Karpas-422 (cell line): Measurements from ENCODE around the gene SPOUT1. TPM values are rescaled to one million over a fixed set of nuclear protein-coding genes. Genes with fewer than 3 reads are reported as not detected.
"Not testable (repeated sequence)": the region's sequence is repeated elsewhere in the genome, so short reads cannot be mapped to it uniquely, and the experiment has no call there.

ENCODE experiments used
- DNase-seq: peaks from one replicate; pipeline ENCODE4 v3.0.0-alpha.2; 2015
- H2AFZ ChIP-seq: fragments of 200-600 bp; sonication (generic); 2 replicates; pipeline ENCODE4 v1.6.1; 2014; ENCODE audit warnings: antibody characterized with exemption, low read length, mixed read lengths
- H3K27ac ChIP-seq: fragments of 200-600 bp; sonication (generic); 2 replicates; pipeline ENCODE4 v1.5.1; 2014; ENCODE audit warnings: mild to moderate bottlenecking, low read length, moderate library complexity
- H3K27me3 ChIP-seq: fragments of 200-600 bp; sonication (generic); 2 replicates; pipeline ENCODE4 v1.6.1; 2014; ENCODE audit warnings: low read length, mixed read lengths
- H3K36me3 ChIP-seq: fragments of 200-600 bp; sonication (generic); 2 replicates; pipeline ENCODE4 v1.6.1; 2014; ENCODE audit warnings: low read length, mixed read lengths; ENCODE audit not compliant: insufficient read depth
- H3K4me1 ChIP-seq: fragments of 200-600 bp; sonication (generic); 2 replicates; pipeline ENCODE4 v1.6.1; 2014; ENCODE audit warnings: mild to moderate bottlenecking, low read length, mixed read lengths
- H3K4me2 ChIP-seq: fragments of 200-600 bp; sonication (generic); 2 replicates; pipeline ENCODE4 v1.6.1; 2014; ENCODE audit warnings: low read length, low read depth, mild to moderate bottlenecking; ENCODE audit not compliant: poor library complexity, severe bottlenecking
- H3K4me3 ChIP-seq: fragments of 200-600 bp; sonication (generic); 2 replicates; pipeline ENCODE4 v1.5.1; 2014; ENCODE audit warnings: mild to moderate bottlenecking, antibody characterized with exemption, low read length, mixed read lengths
- H3K79me2 ChIP-seq: fragments of 200-600 bp; sonication (generic); 2 replicates; pipeline ENCODE4 v1.6.1; 2014; ENCODE audit warnings: mild to moderate bottlenecking, low read length, mixed read lengths
- H3K9ac ChIP-seq: fragments of 200-600 bp; sonication (generic); 2 replicates; pipeline ENCODE4 v1.6.0; 2014; ENCODE audit warnings: low read length
- H3K9me2 ChIP-seq: fragments of 200-600 bp; sonication (generic), shearing (Covaris generic); replicated peaks from 2 replicates; pipeline ENCODE4 v1.6.0; 2014; ENCODE audit warnings: mild to moderate bottlenecking, low read length, moderate library complexity; ENCODE audit not compliant: insufficient read depth
- H3K9me3 ChIP-seq: fragments of 300-700, 200-600 bp; sonication (generic); 2 replicates; pipeline ENCODE4 v1.6.1; 2014; ENCODE audit warnings: low read length, mixed read lengths
- H4K20me1 ChIP-seq: fragments of 200-600 bp; sonication (generic); 2 replicates; pipeline ENCODE4 v1.6.1; 2014; ENCODE audit warnings: mild to moderate bottlenecking, antibody characterized with exemption, low read length, low read depth; ENCODE audit not compliant: insufficient read depth
- total RNA-seq: library from RNA; depleted of rRNA; stranded (reverse); fragments of >200 nt; shearing (Covaris generic); gene quantifications from 2 replicates; pipeline ENCODE4 v1.2.3, GENCODE V29; 2014; ENCODE audit warnings: low replicate concordance

Gene SPOUT1
- total RNA-seq, 1 experiment from 2014 or later, result 28.6 TPM

GRCh38 chr9:128809831-128810230 lies 19.8 kb downstream of the SPOUT1 start:
- Histone ChIP-seq H3K79me2 (no peaks in the 10 kb centered on the region), H3K36me3 (peaks cover 8% of the 10 kb centered on the region), H3K4me1 (no peaks in the 10 kb centered on the region), H3K9ac (no peak overlapping the region), H3K4me2 (no peak overlapping the region), H3K27ac (no peak overlapping the region), H3K9me3 (no peaks in the 10 kb centered on the region), H3K9me2 (no peaks in the 10 kb centered on the region), H3K4me3 (no peak overlapping the region), H3K27me3 (no peaks in the 10 kb centered on the region), H4K20me1 (no peaks in the 10 kb centered on the region), H2AFZ (no peak overlapping the region)
- DNase-seq, result no peak

DNA sequence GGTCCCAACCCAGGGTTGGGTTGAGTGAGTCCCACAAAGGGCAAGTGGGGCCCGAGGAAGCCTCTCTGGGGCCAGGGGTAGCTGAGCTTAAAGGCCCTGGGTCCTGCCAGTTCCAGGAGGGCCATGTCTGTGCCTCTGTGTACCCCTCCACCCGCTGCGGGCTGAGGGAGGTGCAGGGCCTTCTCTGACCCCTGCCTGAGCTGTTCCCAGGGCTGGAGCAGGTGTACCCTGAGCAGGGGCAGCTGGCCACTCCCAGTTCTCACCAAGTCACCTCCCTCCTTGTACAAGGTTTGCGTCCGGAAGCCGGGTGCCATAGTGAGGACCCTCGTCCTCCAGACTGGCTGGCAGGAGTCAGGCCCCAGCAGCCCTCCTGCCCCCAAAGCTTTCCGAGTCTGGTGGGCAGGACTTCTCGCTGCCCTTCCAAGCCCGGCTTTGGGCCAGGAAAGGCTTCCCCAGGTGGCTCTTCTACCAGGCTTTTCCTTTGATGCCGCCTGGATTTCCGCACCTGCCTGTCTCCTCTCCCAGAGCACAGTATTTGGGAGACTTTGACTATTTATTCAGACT lies 20.5 kb downstream of the SPOUT1 start:
- Histone ChIP-seq H3K9me2 (no peaks in the 10 kb centered on the region), H3K36me3 (peaks cover 8% of the 10 kb centered on the region), H3K79me2 (no peaks in the 10 kb centered on the region), H3K9me3 (no peaks in the 10 kb centered on the region), H2AFZ (no peak overlapping the region), H3K9ac (no peak overlapping the region), H3K4me2 (no peak overlapping the region), H3K4me3 (no peak overlapping the region), H4K20me1 (no peaks in the 10 kb centered on the region), H3K27me3 (no peaks in the 10 kb centered on the region), H3K27ac (no peak overlapping the region), H3K4me1 (no peaks in the 10 kb centered on the region)
- no peak for DNase-seq

DNA sequence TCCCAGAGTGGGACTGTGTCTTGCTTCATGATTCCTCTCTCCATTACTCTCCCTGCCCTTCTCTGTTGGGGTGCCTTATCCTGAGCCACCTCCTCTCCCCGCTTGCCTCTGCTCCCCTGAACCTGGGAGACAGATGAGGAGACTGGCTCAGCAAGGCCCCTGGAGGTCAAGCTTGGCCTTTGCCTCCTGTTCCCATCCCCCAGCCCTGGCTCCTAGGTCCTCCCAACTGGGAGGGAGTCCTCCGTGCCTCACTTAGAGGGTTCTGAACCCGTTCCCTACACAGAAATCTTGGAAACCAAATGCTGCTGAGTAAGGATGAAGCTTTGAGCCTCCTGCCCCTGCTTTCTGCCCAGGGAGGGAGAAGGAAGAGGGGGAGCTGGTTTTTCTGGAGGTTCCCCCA lies 21.1 kb downstream of the SPOUT1 start:
- no peak overlapping the region for H3K9ac ChIP-seq
- H3K9me2 ChIP-seq, result no peaks in the 10 kb centered on the region
- H3K79me2 ChIP-seq, result no peaks in the 10 kb centered on the region
- H3K9me3 ChIP-seq, result no peaks in the 10 kb centered on the region
- H3K4me3 ChIP-seq, result no peak overlapping the region
- H2AFZ ChIP-seq, result no peak overlapping the region
- no peaks in the 10 kb centered on the region for H3K4me1 ChIP-seq
- H3K27ac ChIP-seq, result no peak overlapping the region
- no peak for DNase-seq
- peaks cover 8% of the 10 kb centered on the region for H3K36me3 ChIP-seq
- H4K20me1 ChIP-seq, result no peaks in the 10 kb centered on the region
- no peaks in the 10 kb centered on the region for H3K27me3 ChIP-seq
- H3K4me2 ChIP-seq, result no peak overlapping the region

- Histone ChIP-seq H3K36me3 (peaks cover 8% of the 10 kb centered on the region), H3K9ac (no peak overlapping the region), H3K4me1 (no peaks in the 10 kb centered on the region), H2AFZ (no peak overlapping the region), H3K79me2 (no peaks in the 10 kb centered on the region), H3K9me3 (no peaks in the 10 kb centered on the region), H4K20me1 (no peaks in the 10 kb centered on the region), H3K4me2 (no peak overlapping the region), H3K27ac (no peak overlapping the region), H3K4me3 (no peak overlapping the region), H3K9me2 (no peaks in the 10 kb centered on the region), H3K27me3 (no peaks in the 10 kb centered on the region)
- no peak for DNase-seq
Measured at GRCh38 chr9:128807827-128808226, 21.8 kb downstream of the SPOUT1 start.

DNA sequence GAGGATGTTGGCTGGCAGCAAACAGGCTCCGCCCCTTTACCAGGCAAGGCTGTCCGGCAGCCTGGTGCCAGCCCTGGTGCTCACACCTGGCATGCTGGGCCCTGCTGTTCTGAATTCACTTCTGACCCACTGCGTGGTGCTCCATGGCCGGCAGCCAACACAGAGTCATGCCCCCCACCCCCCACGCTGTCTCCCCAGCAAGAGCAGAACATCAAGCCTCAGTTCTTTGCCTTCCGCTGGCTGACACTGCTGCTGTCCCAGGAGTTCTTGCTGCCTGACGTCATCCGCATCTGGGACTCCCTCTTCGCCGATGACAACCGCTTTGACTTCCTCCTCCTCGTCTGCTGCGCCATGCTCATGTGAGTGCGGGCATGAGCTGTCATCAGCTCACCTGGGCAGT lies 23.9 kb downstream of the SPOUT1 start:
- H3K36me3 ChIP-seq, result peaks cover 8% of the 10 kb centered on the region

DNA sequence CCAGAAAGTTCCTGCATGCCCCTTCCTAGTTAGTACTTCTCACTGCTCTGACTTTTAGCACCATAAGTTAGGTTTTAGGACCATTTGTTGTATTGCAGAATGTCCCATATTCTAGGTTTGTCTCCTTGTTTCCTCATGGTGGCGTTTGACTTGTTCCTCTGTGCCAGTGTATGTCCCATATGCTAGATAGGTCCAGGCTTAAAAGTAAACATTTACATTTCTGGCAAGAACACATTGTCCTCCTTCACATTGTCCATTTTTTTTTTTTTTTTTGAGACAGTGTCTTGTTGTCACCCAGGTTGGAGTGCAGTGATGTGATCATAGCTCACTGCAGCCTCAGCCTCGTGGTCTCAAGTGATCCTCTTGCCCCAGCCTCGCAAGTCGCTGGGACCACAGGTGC lies 27.1 kb downstream of the SPOUT1 start:
- H3K27ac ChIP-seq, result no peak overlapping the region
- no peak overlapping the region for H3K4me3 ChIP-seq
- no peaks in the 10 kb centered on the region for H3K4me1 ChIP-seq
- H4K20me1 ChIP-seq, result no peaks in the 10 kb centered on the region
- no peak overlapping the region for H2AFZ ChIP-seq
- no peak overlapping the region for H3K4me2 ChIP-seq
- DNase-seq, result no peak
- no peaks in the 10 kb centered on the region for H3K27me3 ChIP-seq
- H3K9ac ChIP-seq, result no peak overlapping the region
- H3K9me3 ChIP-seq, result no peaks in the 10 kb centered on the region
- H3K9me2 ChIP-seq, result no peaks in the 10 kb centered on the region
- H3K79me2 ChIP-seq, result no peaks in the 10 kb centered on the region
- peaks cover 8% of the 10 kb centered on the region for H3K36me3 ChIP-seq

More for the DNA sequence above, 23.9 kb downstream of the SPOUT1 start:
- no peak overlapping the region for H3K4me3 ChIP-seq
- H3K27ac ChIP-seq, result no peak overlapping the region
- no peaks in the 10 kb centered on the region for H3K27me3 ChIP-seq
- H3K9ac ChIP-seq, result no peak overlapping the region
- DNase-seq, result no peak
- no peak overlapping the region for H3K4me2 ChIP-seq
- H3K9me3 ChIP-seq, result no peaks in the 10 kb centered on the region
- no peaks in the 10 kb centered on the region for H3K9me2 ChIP-seq
- no peaks in the 10 kb centered on the region for H4K20me1 ChIP-seq
- no peak overlapping the region for H2AFZ ChIP-seq
- no peaks in the 10 kb centered on the region for H3K79me2 ChIP-seq
- no peaks in the 10 kb centered on the region for H3K4me1 ChIP-seq

DNA sequence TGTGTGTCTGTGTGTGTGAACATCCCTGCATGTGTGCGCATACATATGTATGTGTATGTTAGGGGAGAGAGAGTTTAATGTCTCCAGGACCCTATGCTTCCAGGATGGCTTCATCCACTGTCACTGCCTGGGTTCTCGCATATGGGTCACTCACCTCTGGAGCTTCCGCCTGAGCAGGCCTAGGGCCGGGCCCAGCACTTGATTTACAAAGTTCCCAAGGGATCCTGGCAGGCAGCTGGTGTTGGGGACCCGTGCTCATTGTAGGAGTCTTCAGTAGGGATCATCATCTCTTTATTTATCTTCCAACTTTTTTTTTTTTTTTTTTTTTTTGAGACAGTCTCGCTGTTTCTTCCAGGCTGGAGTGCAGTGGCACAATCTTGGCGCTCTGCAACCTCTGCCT lies 29.5 kb downstream of the SPOUT1 start:
- Histone ChIP-seq H3K4me3 (no peak overlapping the region), H2AFZ (no peak overlapping the region), H3K4me2 (no peak overlapping the region), H3K79me2 (no peaks in the 10 kb centered on the region), H3K9ac (no peak overlapping the region), H3K9me3 (no peaks in the 10 kb centered on the region), H3K27me3 (no peaks in the 10 kb centered on the region), H3K9me2 (no peaks in the 10 kb centered on the region), H3K27ac (no peak overlapping the region), H3K4me1 (no peaks in the 10 kb centered on the region), H4K20me1 (no peaks in the 10 kb centered on the region), H3K36me3 (no peaks in the 10 kb centered on the region; the same call in 1 of the 2 replicates)
- no peak for DNase-seq

DNA sequence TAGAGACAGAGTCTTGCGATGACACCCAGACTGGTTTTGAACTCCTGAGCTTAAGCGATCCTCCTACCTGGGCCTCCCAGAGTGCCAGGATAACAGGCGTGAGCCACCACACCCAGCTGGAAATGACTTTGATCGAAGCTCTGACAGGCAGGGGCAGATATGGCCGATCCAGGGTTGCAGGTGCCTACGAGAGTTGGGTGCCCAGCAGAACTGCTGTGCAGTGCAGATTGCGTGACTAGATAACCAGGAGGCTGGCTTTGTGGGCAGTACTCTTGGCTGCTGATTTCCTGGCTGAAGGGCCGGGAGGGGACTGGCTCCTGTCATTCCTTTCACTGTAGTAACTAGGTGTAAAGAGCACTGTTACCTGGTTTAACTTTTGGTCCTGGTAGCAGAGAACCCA lies 30.7 kb downstream of the SPOUT1 start:
- Histone ChIP-seq H4K20me1 (no peaks in the 10 kb centered on the region), H3K79me2 (no peaks in the 10 kb centered on the region), H3K4me1 (no peaks in the 10 kb centered on the region), H3K27me3 (no peaks in the 10 kb centered on the region), H3K4me3 (no peak overlapping the region), H3K9me2 (no peaks in the 10 kb centered on the region), H2AFZ (no peak overlapping the region), H3K9me3 (no peaks in the 10 kb centered on the region), H3K36me3 (peaks cover 4% of the 10 kb centered on the region), H3K9ac (no peak overlapping the region), H3K27ac (no peak overlapping the region), H3K4me2 (no peak overlapping the region)
- DNase-seq, result no peak

GRCh38 chr9:128794961-128795360 lies 34.6 kb downstream of the SPOUT1 start:
- not testable (repeated sequence) for H3K36me3 ChIP-seq, H3K9me3 ChIP-seq, H3K4me1 ChIP-seq, H3K9ac ChIP-seq, H3K9me2 ChIP-seq, H3K79me2 ChIP-seq, H3K27me3 ChIP-seq, H3K4me2 ChIP-seq, DNase-seq, H4K20me1 ChIP-seq, H2AFZ ChIP-seq, H3K27ac ChIP-seq, H3K4me3 ChIP-seq
